A673 (cell line): ENCODE data around the gene YBX1. TPM values are rescaled to one million over a fixed set of nuclear protein-coding genes. Genes with fewer than 3 reads are reported as not detected.

ENCODE experiments used
- BruUV-seq: library from RNA; stranded (reverse); fragments of 400-500 nt; replicated peaks from 2 replicates; lab custom pipeline; 2021; lab: Mats Ljungman, UMichigan
- CTCF ChIA-PET: fragments of 300-600 bp; sonication (Branson Sonifier 250); formaldehyde crosslinking; loops from one replicate; lab custom pipeline; 2022; ENCODE audit warnings: antibody characterized with exemption; lab: Charles Lee
- POLR2A ChIA-PET: fragments of 300-600 bp; sonication (Branson Sonifier 250); formaldehyde crosslinking; loops from one replicate; lab custom pipeline; 2022; ENCODE audit warnings: antibody characterized with exemption; ENCODE audit not compliant: low non-redundant PET; lab: Charles Lee
- DNase-seq: peaks from one replicate; pipeline ENCODE4 v3.0.0-alpha.2; 2015; ENCODE audit warnings: low spot score
- H3K27ac ChIP-seq: fragments of 200-600 bp; sonication (generic); 2 replicates; pipeline ENCODE4 v1.5.1; 2016; ENCODE audit warnings: mixed run types, low read depth, mild to moderate bottlenecking, mixed read lengths, antibody characterized with exemption, low read length; ENCODE audit not compliant: poor library complexity, severe bottlenecking
- H3K27me3 ChIP-seq: fragments of 200-600 bp; sonication (generic); replicated peaks from 2 replicates; pipeline ENCODE4 v1.6.1; 2017; ENCODE audit warnings: mixed run types, low read depth, mild to moderate bottlenecking, mixed read lengths, antibody characterized with exemption, low read length; ENCODE audit not compliant: insufficient read depth, poor library complexity
- H3K36me3 ChIP-seq: fragments of 200-600 bp; sonication (generic); 2 replicates; pipeline ENCODE4 v1.6.1; 2016; ENCODE audit warnings: mixed run types, mild to moderate bottlenecking, mixed read lengths, antibody characterized with exemption, low read length; ENCODE audit not compliant: insufficient read depth, poor library complexity, severe bottlenecking
- H3K4me1 ChIP-seq: fragments of 200-600 bp; sonication (generic); 2 replicates; pipeline ENCODE4 v1.6.1; 2017; ENCODE audit warnings: mixed run types, mild to moderate bottlenecking, mixed read lengths, antibody characterized with exemption, low read length; ENCODE audit not compliant: insufficient read depth, poor library complexity, severe bottlenecking
- H3K4me3 ChIP-seq: fragments of 200-600 bp; sonication (generic); 2 replicates; pipeline ENCODE4 v1.5.1; 2016; ENCODE audit warnings: low read depth, mixed run types, mild to moderate bottlenecking, mixed read lengths, low read length; ENCODE audit not compliant: poor library complexity, severe bottlenecking
- H3K9me3 ChIP-seq: fragments of 200-600 bp; sonication (generic); 2 replicates; pipeline ENCODE4 v1.6.1; 2016; ENCODE audit warnings: mixed run types, low read depth, mild to moderate bottlenecking, mixed read lengths, antibody characterized with exemption, low read length; ENCODE audit not compliant: poor library complexity, severe bottlenecking
- EZH2 ChIP-seq: fragments of 200-600 bp; sonication (generic); IDR thresholded peaks from 2 replicates; pipeline ENCODE4 v1.6.1; 2017; ENCODE audit warnings: borderline replicate concordance, low read depth, mild to moderate bottlenecking, mixed read lengths, antibody characterized with exemption, low read length; ENCODE audit not compliant: poor library complexity, severe bottlenecking
- intact Hi-C: fragments of 100-400 bp; cut with micrococcal nuclease; formaldehyde crosslinking; loops from one replicate; pipeline ENCODE4 v1.10.0; 2022; ENCODE audit not compliant: unreplicated experiment
- total RNA-seq: library from RNA; stranded (reverse); gene quantifications from 2 replicates; pipeline ENCODE4 v1.2.3, GENCODE V29; 2021
- TF ChIP-seq, protein P1 (sequence below): fragments of 300-800, 200-600 bp; sonication (generic); conservative IDR thresholded peaks from 2 replicates; pipeline ENCODE4 v1.5.1; 2017; ENCODE audit warnings: low read depth, mild to moderate bottlenecking, antibody characterized with exemption, low read length, moderate library complexity, mixed read lengths

YBX1 gene
- total RNA-seq, 1 experiment from 2014 or later, result 1,576 TPM

DNA sequence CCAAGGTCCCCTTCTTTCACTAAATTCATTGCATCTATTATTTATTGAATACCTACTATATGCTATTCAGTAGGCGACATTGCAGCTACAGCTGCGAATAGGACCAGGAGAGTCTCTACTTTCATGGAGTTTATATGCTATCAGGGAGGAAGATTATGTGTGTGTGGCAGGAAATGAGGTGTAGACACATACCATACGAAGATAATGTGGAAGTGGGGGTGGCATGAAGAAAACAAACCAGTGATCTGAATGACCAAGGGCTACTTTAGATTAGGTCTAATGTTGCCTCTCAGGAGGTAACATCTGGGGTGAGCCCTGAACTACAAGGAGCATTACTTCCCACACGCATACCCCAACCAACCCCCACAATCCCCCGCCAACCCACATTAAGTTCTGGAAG, 25.0 kb upstream of the YBX1 start:
- Histone ChIP-seq H3K4me3 (no peak overlapping the region), H3K27me3 (peaks cover 5% of the 10 kb centered on the region), H3K36me3 (peaks cover 27% of the 10 kb centered on the region), H3K4me1 (peaks cover 13% of the 10 kb centered on the region), H3K27ac (no peak overlapping the region), H3K9me3 (no peaks in the 10 kb centered on the region)
- TF ChIP-seq EZH2, result no peak
- POLR2A ChIA-PET, result no interaction called here
- intact Hi-C loops, result loop anchor here (10.0 kb wide), 1 partner anchor 322 kb away; the partner anchor contains the start of gene FOXJ3
- CTCF ChIA-PET, result no interaction called here
- no peak for DNase-seq
- BruUV-seq, result no TSS peak

DNA sequence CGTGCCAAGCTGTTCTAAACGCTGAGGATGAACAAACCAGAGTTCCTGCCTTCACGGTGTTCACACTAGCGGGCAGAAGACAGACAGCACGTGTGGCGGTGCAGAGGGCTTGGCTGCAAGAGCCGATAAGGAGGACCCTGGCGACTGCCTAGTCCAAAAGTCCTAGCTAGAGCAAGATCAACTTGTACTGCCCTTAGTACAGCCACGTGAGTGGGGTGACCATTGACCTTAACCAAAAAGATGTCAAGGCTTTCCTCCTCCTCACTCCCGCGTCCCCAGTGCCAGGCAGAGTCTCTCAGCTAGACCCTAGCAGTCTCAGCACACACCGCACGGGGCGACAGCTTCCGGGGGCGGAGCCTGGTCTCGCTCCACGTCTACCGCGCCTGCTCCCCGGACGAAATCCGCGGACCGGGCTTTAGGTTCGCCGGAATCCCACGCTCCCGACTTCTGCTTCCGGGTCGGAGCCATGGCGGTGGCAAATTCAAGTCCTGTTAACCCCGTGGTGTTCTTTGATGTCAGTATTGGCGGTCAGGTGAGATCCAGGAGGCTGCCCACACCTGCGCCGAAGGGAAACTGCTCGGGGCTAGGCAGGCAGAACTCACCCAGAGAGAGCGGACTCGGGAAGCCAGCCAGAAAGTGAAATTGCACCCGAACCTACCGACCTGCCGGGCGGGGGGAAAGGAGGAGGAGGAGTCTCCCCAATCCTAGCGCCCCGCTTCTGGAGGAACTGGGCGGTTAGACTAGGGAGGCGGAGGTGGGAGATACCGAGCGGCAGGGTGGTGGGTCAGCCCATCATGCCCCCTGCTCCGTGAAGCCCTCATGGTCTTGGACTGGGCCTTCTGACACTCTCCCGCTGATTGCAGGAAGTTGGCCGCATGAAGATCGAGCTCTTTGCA, 24.0 kb upstream of the YBX1 start, which contains the start of gene PPIH:
Gene PPIH (plus strand): TSS at position 443 of the 896 bp plus-strand sequence. CDS start 24 bp downstream, at position 467.
- BruUV-seq, result TSS peak; percentile 49
- peaks cover 37% of the 10 kb centered on the region for H3K36me3 ChIP-seq
- CTCF ChIA-PET, result interaction anchor here (1.0 kb wide), 1 partner anchor 108 kb away, joined by 3 read pairs; no protein-coding TSS in a partner anchor
- DNase-seq, result peak; percentile 97
- POLR2A ChIA-PET, result interaction anchor here (0.5 to 0.7 kb wide), 2 partner anchors 24 to 183 kb away, joined by 3 read pairs; partner anchors contain the start of gene YBX1
- TF ChIP-seq EZH2, result no peak
- TF ChIP-seq, protein P1, sequence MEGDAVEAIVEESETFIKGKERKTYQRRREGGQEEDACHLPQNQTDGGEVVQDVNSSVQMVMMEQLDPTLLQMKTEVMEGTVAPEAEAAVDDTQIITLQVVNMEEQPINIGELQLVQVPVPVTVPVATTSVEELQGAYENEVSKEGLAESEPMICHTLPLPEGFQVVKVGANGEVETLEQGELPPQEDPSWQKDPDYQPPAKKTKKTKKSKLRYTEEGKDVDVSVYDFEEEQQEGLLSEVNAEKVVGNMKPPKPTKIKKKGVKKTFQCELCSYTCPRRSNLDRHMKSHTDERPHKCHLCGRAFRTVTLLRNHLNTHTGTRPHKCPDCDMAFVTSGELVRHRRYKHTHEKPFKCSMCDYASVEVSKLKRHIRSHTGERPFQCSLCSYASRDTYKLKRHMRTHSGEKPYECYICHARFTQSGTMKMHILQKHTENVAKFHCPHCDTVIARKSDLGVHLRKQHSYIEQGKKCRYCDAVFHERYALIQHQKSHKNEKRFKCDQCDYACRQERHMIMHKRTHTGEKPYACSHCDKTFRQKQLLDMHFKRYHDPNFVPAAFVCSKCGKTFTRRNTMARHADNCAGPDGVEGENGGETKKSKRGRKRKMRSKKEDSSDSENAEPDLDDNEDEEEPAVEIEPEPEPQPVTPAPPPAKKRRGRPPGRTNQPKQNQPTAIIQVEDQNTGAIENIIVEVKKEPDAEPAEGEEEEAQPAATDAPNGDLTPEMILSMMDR, result no peak
- H3K4me3 ChIP-seq, result peak within 1 kb of the TSS; percentile 61
- intact Hi-C loops, result loop anchor here (10.0 kb wide), 1 partner anchor 323 kb away; the partner anchor contains the start of gene FOXJ3
- peak within 1 kb of the TSS; percentile 77 for H3K27ac ChIP-seq
- peaks cover 13% of the 10 kb centered on the region for H3K4me1 ChIP-seq
- no peaks in the 10 kb centered on the region for H3K27me3 ChIP-seq
- H3K9me3 ChIP-seq, result no peaks in the 10 kb centered on the region

DNA sequence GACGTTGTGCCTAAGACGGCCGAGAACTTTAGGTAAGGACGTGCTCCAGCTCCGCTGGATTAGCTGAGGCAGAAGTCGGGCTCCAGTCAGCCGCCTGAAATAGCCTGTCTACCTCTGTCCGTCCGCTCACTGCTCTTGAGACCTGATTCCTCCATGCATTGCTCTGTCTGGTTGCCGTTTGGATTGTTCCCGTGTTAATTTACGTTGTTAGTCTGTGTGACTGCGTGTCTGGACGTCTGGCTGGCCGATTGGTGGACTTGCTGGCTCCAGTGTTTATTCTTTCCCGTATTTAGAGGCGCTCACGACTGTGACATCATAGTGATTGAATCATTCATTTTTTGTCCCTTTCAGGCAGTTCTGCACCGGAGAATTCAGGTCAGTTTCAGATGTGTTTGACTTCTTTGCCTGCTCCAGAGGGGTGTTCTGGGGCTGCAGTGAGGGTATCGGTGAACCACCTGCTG, 23.3 kb upstream of the YBX1 start:
- TF ChIP-seq, protein P1, result no peak
- TF ChIP-seq EZH2, result no peak
- Histone ChIP-seq H3K36me3 (peaks cover 44% of the 10 kb centered on the region), H3K4me1 (peaks cover 13% of the 10 kb centered on the region), H3K27me3 (no peaks in the 10 kb centered on the region), H3K27ac (peak overlapping the region; percentile 77), H3K9me3 (no peaks in the 10 kb centered on the region), H3K4me3 (peak overlapping the region; percentile 61)
- no TSS peak for BruUV-seq
- intact Hi-C loops, result loop anchor here (10.0 kb wide), 1 partner anchor 324 kb away; the partner anchor contains the start of gene FOXJ3
- DNase-seq, result no peak
- POLR2A ChIA-PET, result no interaction called here
- CTCF ChIA-PET, result no interaction called here
